Measurements from ENCODE around the gene STPG3. TPM values are rescaled to one million over a fixed set of nuclear protein-coding genes. Genes with fewer than 3 reads are reported as not detected.

Gene STPG3
- total and polyA plus RNA-seq, 9 of the 15 experiments (the other 6 are each of a cell fraction or from before 2014, with no cell fraction given): not detected

- TF ChIP-seq LARP7 (IDR thresholded peaks at IDR 0.05) (no peak), POLR3A (IDR thresholded peaks at IDR 0.05; ENCODE audit: borderline replicate concordance, extremely low read depth, insufficient read depth, insufficient read length) (no peak), ATF7 (IDR thresholded peaks at IDR 0.05) (no peak), ZBTB40 (IDR thresholded peaks at IDR 0.05) (no peak), ZBTB40 (CRISPR knock-in tag; IDR thresholded peaks at IDR 0.05) (no peak), E2F4 (CRISPR knock-in tag; IDR thresholded peaks at IDR 0.05; ENCODE audit: low read depth) (no peak), KAT7 (CRISPR knock-in tag; IDR thresholded peaks at IDR 0.05; ENCODE audit: borderline replicate concordance) (no peak), ILF3 (IDR thresholded peaks at IDR 0.05; ENCODE audit: borderline replicate concordance) (no peak), GABPA (tag; conservative IDR thresholded peaks at IDR 0.05; ENCODE audit: low read depth) (peak; percentile 38; the same call in 1 of the 2 replicates), RAD51 (IDR thresholded peaks at IDR 0.05; ENCODE audit: borderline replicate concordance, low read depth) (no peak), ELK3 (CRISPR knock-in tag; IDR thresholded peaks at IDR 0.05) (no peak)
These were observed 44.2 kb downstream of the STPG3 start (continued) for GRCh38 chr9:137295238-137295811.
